GM12873 (cell line): ENCODE data around the gene DGCR8.

Experiments used
- CTCF ChIP-seq: IDR thresholded peaks from 2 replicates; pipeline ENCODE4 v1.5.1; 2012; ENCODE audit warnings: low read depth, mild to moderate bottlenecking, moderate library complexity, low read length, control low read depth; ENCODE audit not compliant: insufficient read depth; ENCODE audit errors: missing control alignments

The DGCR8 gene

GRCh38 chr22:20091690-20092476 lies 11.8 kb downstream of the DGCR8 start:
- TF ChIP-seq CTCF = no peak

GRCh38 chr22:20092477-20092854 lies 12.4 kb downstream of the DGCR8 start:
- TF ChIP-seq CTCF = no peak

GRCh38 chr22:20093418-20094196 lies 13.6 kb downstream of the DGCR8 start:
- TF ChIP-seq CTCF = no peak

DNA sequence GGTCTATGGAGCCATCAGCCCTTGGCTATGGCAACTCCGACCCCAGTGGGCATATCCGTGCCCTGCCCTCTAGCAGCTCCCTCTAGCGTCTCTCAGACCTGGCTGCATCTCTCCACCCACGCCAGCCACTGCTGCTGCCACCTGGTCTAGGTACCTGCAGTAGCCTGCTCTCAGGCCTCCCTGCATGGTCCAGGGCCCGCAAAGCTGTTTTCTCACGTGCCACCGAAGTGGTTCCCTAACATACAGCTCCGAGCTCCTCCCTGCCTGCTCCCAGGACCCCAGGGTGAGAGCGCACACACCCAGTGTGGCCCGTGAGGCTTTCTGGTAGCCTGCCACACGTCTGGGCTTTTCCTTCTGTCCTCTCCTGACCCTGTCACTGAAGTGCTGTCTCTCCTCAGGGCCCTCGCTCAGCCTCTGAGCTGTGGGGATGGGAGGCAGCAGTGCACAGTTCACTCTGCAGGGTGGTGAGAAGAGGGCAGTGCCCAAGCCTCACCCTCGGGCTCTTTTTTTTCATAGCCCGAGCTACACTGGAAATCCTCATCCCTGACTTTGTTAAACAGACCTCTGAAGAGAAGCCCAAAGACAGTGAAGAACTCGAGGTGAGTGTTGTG lies 14.3 kb downstream of the DGCR8 start:
- TF ChIP-seq CTCF = no peak

GRCh38 chr22:20095521-20095920 lies 15.5 kb downstream of the DGCR8 start:
- no peak for TF ChIP-seq CTCF

- no peak for TF ChIP-seq CTCF
Observed at GRCh38 chr22:20096574-20097420, 16.8 kb downstream of the DGCR8 start.
